LNCaP clone FGC (cell line): ENCODE data around the gene KCTD8.

Source experiments
- DNase-seq: peaks from one replicate; pipeline ENCODE4 v3.0.0-alpha.2; 2011; ENCODE audit warnings: low read depth
- H3K4me3 ChIP-seq: 2 replicates; pipeline ENCODE4 v1.5.1; 2011; ENCODE audit warnings: mild to moderate bottlenecking, low read depth, low read length, control low read depth
- CTCF ChIP-seq: IDR thresholded peaks from 2 replicates; pipeline ENCODE4 v1.5.1; 2012; ENCODE audit warnings: mild to moderate bottlenecking; ENCODE audit not compliant: control insufficient read depth, insufficient read depth; ENCODE audit errors: extremely low read depth

Gene KCTD8

DNA sequence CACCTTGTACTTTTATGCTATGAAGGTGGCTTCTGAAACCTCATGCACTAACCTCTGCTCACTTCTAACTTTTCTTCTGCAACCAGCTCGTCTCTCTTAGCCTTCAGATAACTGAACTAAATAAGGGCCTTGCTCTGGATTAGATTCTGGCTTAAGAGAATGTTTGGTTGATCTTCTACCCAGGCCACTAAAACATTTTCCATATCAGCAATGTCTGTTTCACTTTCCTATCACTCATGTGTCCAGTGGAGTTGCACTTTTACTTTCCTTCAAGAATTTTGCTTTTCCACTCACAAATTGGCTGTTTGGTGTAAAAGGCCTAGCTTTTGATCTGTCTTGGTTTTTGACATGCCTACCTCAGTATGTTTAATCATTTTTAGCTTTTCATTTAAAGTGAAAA is 105.8 kb downstream of the KCTD8 start:
- no peak for DNase-seq
- no peak for TF ChIP-seq CTCF
- H3K4me3 ChIP-seq = no peak overlapping the region

GRCh38 chr4:44326741-44327140 is 121.9 kb downstream of the KCTD8 start:
- no peak for TF ChIP-seq CTCF
- H3K4me3 ChIP-seq = no peak overlapping the region
- no peak for DNase-seq

DNA sequence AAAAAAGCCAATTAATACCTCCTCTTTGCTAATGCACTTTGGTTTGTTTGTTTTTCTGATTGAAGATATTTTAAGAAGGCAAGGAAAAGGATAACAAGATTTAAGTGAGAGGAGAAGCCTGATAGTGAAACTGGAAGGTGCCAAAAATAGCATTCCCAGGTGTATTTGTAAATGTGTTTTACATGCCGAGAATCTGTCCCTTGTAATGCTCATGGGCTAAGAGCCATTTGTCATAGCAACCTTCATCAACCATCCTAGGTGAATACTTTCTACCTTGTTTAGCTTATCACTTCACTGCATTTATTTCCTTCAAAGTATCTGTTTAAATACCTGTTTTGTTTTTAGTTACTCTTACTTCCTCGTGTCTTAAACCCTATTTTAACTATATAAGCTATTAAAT is 127.8 kb downstream of the KCTD8 start:
- DNase-seq = no peak
- H3K4me3 ChIP-seq = no peak overlapping the region
- no peak for TF ChIP-seq CTCF

DNA sequence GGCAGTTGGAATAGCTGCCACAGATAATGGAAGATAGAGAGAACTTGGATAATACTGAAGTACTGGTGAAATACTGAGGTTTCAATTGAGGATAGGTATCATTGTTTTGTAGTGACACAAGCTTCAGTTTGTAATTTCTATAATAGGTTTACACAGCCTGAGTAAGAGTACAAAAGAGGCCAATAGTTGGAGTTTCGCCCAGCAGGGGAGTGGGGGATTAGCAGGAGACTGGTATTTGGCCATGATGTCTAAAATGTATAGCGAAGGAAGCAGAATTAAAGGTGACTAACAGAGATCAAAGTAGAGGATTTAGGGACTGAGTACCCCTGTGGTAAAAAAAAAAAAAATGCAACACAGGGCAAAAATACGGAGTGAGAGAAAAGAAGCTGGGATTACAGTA is 129.5 kb downstream of the KCTD8 start:
- DNase-seq = no peak
- TF ChIP-seq CTCF = no peak
- no peak overlapping the region for H3K4me3 ChIP-seq

GRCh38 chr4:44313702-44314101 is 134.9 kb downstream of the KCTD8 start:
- DNase-seq = no peak
- no peak for TF ChIP-seq CTCF
- H3K4me3 ChIP-seq = no peak overlapping the region

DNA sequence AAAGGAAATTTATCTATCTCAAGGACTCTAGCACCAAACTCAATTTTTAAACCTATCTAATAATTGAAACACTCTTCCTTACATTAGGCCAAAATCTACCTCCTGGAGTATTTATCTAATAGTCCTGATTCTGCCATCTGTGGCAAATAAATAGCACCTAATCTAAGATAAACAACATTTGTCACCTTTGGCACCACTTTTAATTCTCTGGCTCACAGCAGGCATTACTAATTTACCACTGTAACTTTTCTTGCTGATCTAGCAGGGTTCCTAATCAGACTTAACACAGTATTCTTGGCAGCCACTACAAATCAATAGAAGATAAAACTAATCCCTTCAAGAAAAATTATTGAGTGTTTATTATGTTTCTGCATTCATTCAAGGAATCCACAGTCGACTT is 161.1 kb downstream of the KCTD8 start:
- DNase-seq = no peak
- no peak overlapping the region for H3K4me3 ChIP-seq
- no peak for TF ChIP-seq CTCF

DNA sequence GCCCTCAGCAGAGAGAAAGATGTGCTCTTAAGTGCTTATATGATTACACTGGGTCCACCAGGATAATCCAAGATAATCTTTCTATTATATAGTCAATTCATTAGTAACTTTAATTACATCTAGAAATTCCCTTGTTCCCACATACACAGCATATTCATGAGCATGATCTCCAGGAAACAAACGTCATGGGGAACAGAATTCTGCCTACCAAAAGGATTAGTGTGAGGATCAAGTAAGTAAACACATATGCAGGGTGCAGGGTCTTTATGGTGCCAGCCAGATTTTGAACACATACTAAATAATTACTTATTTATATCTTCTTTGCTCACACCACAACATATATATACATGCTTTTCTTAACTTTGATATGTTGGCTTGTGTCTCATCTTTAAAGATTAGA is 169.1 kb downstream of the KCTD8 start:
- no peak for DNase-seq
- TF ChIP-seq CTCF = no peak
- no peak overlapping the region for H3K4me3 ChIP-seq
